HepG2 (cell line): ENCODE data around the gene HUNK. TPM values are rescaled to one million over a fixed set of nuclear protein-coding genes. Genes with fewer than 3 reads are reported as not detected.

Experiments used
- HOXA7 ChIP-seq: sonication (generic); formaldehyde crosslinking; IDR thresholded peaks from 2 replicates; pipeline ENCODE4 v1.8.1; 2022; ENCODE audit warnings: mild to moderate bottlenecking, missing genetic modification reagents, moderate library complexity
- JARID2 ChIP-seq: sonication (generic); formaldehyde crosslinking; IDR thresholded peaks from 2 replicates; pipeline ENCODE4 v1.8.1; 2023; ENCODE audit warnings: missing genetic modification reagents, inconsistent platforms; ENCODE audit not compliant: insufficient replicate concordance
- KDM3A ChIP-seq: IDR thresholded peaks from 2 replicates; pipeline ENCODE4 v1.6.1; 2018; ENCODE audit warnings: low read depth, missing compliant biosample characterization
- ZNF234 ChIP-seq: sonication (generic); formaldehyde crosslinking; conservative IDR thresholded peaks from 2 replicates; pipeline ENCODE4 v1.5.1; 2020; ENCODE audit warnings: mild to moderate bottlenecking, missing genetic modification reagents
- ZNF251 ChIP-seq: sonication (generic); formaldehyde crosslinking; IDR thresholded peaks from 2 replicates; pipeline ENCODE4 v1.9.0; 2021; ENCODE audit warnings: mild to moderate bottlenecking, missing genetic modification reagents
- ZNF607 ChIP-seq: sonication (generic); formaldehyde crosslinking; IDR thresholded peaks from 2 replicates; pipeline ENCODE4 v1.5.1; 2020; ENCODE audit warnings: missing genetic modification reagents, mild to moderate bottlenecking, borderline replicate concordance
- ZNF747 ChIP-seq: sonication (generic); formaldehyde crosslinking; IDR thresholded peaks from 2 replicates; pipeline ENCODE4 v1.8.1; 2023; ENCODE audit warnings: missing genetic modification reagents, mild to moderate bottlenecking, borderline replicate concordance
- ZNF768 ChIP-seq: sonication (generic); formaldehyde crosslinking; IDR thresholded peaks from 2 replicates; pipeline ENCODE4 v1.4.0; 2020; ENCODE audit warnings: missing genetic modification reagents
- polyA plus RNA-seq, 8 experiments: library from polyadenylated mRNA; depleted of rRNA in 3 of 8; stranded (reverse) in 7 of 8; unstranded in 1 of 8; fragments of >200 nt; fragmentation: Illumina TruSeq in 4 of 8; extraction: Trizol in 4 of 8; gene quantifications; 2 replicates each; pipeline versions ENCODE4 v1.2.1 to v1.2.3, GENCODE V29; 2011 to 2016; ENCODE audit warnings: low read depth in 4 of 8, missing spikeins in 1 of 8, mixed read lengths in 1 of 8; ENCODE audit not compliant: insufficient read depth in 1 of 8
- total RNA-seq, 5 experiments: library from RNA; depleted of rRNA; stranded (reverse); fragments of >200 nt; fragmentation: Illumina TruSeq; extraction: Trizol; gene quantifications; 2 replicates each; pipeline ENCODE4 v1.2.3, GENCODE V29; 2016; ENCODE audit warnings: low read depth in 1 of 5
- TF ChIP-seq, protein P1 (sequence below): IDR thresholded peaks from 2 replicates; pipeline ENCODE4 v1.4.0; 2020; ENCODE audit warnings: mild to moderate bottlenecking, missing genetic modification reagents
- TF ChIP-seq, protein P2 (sequence below): IDR thresholded peaks from 2 replicates; pipeline ENCODE4 v1.6.1; 2018; ENCODE audit warnings: missing genetic modification reagents
- TF ChIP-seq, protein P3 (sequence below): sonication (generic); formaldehyde crosslinking; IDR thresholded peaks from 2 replicates; pipeline ENCODE4 v1.4.0; 2020; ENCODE audit warnings: missing genetic modification reagents
- TF ChIP-seq, protein P4 (sequence below): sonication (generic); formaldehyde crosslinking; conservative IDR thresholded peaks from 2 replicates; pipeline ENCODE4 v1.4.0; 2020; ENCODE audit warnings: missing genetic modification reagents
- TF ChIP-seq, protein P5 (sequence below): sonication (generic); formaldehyde crosslinking; IDR thresholded peaks from 2 replicates; pipeline ENCODE4 v1.4.0; 2020; ENCODE audit warnings: mild to moderate bottlenecking, missing genetic modification reagents
- TF ChIP-seq, protein P6 (sequence below): sonication (generic); formaldehyde crosslinking; IDR thresholded peaks from 2 replicates; pipeline ENCODE4 v1.8.1; 2023; ENCODE audit warnings: mild to moderate bottlenecking, missing genetic modification reagents

The HUNK gene
- total and polyA plus RNA-seq, 2 of the 13 experiments (the other 11 are each of a cell fraction or from before 2014, with no cell fraction given), result 1.8 to 1.9 TPM

DNA sequence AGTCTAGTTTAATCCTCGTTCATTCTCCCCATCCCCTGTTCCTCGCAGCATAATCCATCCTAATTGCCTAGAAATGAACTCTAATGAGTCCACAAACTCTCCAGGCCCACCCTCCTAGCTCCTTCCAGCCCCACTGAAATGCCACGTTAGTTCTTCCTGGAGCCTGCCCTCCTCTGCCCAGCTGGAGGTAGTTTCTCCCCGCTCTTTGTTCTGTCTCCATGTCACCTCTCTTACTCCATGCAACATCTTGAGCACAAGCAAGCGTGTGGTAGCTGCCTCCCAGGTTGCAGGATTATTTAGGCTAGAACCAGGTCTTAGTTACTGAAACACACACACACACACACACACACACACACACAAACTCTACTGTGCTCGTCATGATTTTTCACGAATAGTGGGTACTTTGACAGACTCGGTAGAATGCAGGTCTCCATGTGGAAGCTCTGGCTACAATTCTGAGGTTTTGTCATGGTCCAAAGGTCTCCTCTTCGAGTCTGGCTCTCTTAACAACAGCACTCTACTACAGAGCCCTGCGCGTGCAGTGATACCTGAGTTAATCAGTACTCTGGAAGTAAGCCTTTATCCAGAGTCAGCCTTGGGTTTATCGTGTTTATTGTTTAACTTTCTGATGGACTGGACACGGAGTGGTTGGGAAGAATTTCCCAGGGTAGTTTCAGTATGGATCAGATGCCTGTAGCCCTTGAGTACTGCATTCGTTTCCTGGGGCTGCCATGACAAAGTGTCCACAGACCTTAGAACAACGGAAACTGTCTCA lies 27.5 kb downstream of the HUNK start (continued):
- TF ChIP-seq, protein P1, sequence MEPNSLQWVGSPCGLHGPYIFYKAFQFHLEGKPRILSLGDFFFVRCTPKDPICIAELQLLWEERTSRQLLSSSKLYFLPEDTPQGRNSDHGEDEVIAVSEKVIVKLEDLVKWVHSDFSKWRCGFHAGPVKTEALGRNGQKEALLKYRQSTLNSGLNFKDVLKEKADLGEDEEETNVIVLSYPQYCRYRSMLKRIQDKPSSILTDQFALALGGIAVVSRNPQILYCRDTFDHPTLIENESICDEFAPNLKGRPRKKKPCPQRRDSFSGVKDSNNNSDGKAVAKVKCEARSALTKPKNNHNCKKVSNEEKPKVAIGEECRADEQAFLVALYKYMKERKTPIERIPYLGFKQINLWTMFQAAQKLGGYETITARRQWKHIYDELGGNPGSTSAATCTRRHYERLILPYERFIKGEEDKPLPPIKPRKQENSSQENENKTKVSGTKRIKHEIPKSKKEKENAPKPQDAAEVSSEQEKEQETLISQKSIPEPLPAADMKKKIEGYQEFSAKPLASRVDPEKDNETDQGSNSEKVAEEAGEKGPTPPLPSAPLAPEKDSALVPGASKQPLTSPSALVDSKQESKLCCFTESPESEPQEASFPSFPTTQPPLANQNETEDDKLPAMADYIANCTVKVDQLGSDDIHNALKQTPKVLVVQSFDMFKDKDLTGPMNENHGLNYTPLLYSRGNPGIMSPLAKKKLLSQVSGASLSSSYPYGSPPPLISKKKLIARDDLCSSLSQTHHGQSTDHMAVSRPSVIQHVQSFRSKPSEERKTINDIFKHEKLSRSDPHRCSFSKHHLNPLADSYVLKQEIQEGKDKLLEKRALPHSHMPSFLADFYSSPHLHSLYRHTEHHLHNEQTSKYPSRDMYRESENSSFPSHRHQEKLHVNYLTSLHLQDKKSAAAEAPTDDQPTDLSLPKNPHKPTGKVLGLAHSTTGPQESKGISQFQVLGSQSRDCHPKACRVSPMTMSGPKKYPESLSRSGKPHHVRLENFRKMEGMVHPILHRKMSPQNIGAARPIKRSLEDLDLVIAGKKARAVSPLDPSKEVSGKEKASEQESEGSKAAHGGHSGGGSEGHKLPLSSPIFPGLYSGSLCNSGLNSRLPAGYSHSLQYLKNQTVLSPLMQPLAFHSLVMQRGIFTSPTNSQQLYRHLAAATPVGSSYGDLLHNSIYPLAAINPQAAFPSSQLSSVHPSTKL (CRISPR knock-in tag), result peak; percentile 85
- TF ChIP-seq, protein P2, sequence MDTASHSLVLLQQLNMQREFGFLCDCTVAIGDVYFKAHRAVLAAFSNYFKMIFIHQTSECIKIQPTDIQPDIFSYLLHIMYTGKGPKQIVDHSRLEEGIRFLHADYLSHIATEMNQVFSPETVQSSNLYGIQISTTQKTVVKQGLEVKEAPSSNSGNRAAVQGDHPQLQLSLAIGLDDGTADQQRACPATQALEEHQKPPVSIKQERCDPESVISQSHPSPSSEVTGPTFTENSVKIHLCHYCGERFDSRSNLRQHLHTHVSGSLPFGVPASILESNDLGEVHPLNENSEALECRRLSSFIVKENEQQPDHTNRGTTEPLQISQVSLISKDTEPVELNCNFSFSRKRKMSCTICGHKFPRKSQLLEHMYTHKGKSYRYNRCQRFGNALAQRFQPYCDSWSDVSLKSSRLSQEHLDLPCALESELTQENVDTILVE (CRISPR knock-in tag), result 0 out of 2 replicates have a peak, but pooled peaks have one; percentile 9
- TF ChIP-seq JARID2 (no peak), ZNF234 (CRISPR knock-in tag) (no peak), ZNF768 (no peak), ZNF607 (CRISPR knock-in tag) (no peak), HOXA7 (CRISPR knock-in tag) (no peak), ZNF251 (no peak), ZNF747 (CRISPR knock-in tag) (no peak), KDM3A (CRISPR knock-in tag) (no peak)
- TF ChIP-seq, protein P3, sequence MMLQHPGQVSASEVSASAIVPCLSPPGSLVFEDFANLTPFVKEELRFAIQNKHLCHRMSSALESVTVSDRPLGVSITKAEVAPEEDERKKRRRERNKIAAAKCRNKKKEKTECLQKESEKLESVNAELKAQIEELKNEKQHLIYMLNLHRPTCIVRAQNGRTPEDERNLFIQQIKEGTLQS (CRISPR knock-in tag), result no peak
- TF ChIP-seq, protein P4, sequence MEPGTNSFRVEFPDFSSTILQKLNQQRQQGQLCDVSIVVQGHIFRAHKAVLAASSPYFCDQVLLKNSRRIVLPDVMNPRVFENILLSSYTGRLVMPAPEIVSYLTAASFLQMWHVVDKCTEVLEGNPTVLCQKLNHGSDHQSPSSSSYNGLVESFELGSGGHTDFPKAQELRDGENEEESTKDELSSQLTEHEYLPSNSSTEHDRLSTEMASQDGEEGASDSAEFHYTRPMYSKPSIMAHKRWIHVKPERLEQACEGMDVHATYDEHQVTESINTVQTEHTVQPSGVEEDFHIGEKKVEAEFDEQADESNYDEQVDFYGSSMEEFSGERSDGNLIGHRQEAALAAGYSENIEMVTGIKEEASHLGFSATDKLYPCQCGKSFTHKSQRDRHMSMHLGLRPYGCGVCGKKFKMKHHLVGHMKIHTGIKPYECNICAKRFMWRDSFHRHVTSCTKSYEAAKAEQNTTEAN (CRISPR knock-in tag), result no peak
- TF ChIP-seq, protein P5, sequence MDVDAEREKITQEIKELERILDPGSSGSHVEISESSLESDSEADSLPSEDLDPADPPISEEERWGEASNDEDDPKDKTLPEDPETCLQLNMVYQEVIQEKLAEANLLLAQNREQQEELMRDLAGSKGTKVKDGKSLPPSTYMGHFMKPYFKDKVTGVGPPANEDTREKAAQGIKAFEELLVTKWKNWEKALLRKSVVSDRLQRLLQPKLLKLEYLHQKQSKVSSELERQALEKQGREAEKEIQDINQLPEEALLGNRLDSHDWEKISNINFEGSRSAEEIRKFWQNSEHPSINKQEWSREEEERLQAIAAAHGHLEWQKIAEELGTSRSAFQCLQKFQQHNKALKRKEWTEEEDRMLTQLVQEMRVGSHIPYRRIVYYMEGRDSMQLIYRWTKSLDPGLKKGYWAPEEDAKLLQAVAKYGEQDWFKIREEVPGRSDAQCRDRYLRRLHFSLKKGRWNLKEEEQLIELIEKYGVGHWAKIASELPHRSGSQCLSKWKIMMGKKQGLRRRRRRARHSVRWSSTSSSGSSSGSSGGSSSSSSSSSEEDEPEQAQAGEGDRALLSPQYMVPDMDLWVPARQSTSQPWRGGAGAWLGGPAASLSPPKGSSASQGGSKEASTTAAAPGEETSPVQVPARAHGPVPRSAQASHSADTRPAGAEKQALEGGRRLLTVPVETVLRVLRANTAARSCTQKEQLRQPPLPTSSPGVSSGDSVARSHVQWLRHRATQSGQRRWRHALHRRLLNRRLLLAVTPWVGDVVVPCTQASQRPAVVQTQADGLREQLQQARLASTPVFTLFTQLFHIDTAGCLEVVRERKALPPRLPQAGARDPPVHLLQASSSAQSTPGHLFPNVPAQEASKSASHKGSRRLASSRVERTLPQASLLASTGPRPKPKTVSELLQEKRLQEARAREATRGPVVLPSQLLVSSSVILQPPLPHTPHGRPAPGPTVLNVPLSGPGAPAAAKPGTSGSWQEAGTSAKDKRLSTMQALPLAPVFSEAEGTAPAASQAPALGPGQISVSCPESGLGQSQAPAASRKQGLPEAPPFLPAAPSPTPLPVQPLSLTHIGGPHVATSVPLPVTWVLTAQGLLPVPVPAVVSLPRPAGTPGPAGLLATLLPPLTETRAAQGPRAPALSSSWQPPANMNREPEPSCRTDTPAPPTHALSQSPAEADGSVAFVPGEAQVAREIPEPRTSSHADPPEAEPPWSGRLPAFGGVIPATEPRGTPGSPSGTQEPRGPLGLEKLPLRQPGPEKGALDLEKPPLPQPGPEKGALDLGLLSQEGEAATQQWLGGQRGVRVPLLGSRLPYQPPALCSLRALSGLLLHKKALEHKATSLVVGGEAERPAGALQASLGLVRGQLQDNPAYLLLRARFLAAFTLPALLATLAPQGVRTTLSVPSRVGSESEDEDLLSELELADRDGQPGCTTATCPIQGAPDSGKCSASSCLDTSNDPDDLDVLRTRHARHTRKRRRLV (CRISPR knock-in tag), result 0 out of 2 replicates have a peak, but pooled peaks have one; percentile 64
- TF ChIP-seq, protein P6, sequence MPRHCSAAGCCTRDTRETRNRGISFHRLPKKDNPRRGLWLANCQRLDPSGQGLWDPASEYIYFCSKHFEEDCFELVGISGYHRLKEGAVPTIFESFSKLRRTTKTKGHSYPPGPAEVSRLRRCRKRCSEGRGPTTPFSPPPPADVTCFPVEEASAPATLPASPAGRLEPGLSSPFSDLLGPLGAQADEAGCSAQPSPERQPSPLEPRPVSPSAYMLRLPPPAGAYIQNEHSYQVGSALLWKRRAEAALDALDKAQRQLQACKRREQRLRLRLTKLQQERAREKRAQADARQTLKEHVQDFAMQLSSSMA (CRISPR knock-in tag), result no peak
